ENCODE data around the gene NBPF15. TPM values are rescaled to one million over a fixed set of nuclear protein-coding genes. Genes with fewer than 3 reads are reported as not detected.
A peak's percentile ranks its signal among the peaks of the same experiment; 100 is the strongest.
"Not testable (repeated sequence)": the region's sequence is repeated elsewhere in the genome, so short reads cannot be mapped to it uniquely, and the experiment has no call there.

The NBPF15 gene, protein sequence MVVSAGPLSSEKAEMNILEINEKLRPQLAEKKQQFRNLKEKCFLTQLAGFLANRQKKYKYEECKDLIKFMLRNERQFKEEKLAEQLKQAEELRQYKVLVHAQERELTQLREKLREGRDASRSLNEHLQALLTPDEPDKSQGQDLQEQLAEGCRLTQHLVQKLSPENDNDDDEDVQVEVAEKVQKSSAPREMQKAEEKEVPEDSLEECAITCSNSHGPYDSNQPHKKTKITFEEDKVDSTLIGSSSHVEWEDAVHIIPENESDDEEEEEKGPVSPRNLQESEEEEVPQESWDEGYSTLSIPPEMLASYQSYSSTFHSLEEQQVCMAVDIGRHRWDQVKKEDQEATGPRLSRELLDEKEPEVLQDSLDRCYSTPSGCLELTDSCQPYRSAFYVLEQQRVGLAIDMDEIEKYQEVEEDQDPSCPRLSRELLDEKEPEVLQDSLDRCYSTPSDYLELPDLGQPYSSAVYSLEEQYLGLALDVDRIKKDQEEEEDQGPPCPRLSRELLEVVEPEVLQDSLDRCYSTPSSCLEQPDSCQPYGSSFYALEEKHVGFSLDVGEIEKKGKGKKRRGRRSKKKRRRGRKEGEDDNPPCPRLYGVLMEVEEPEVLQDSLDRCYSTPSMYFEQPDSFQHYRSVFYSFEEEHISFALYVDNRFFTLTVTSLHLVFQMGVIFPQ
- 10 to 100 TPM; 65.0 to 83.1 (median 75.4) TPM for polyA plus RNA-seq (ENCODE audit: insufficient read length in 4 of 4)

DNA sequence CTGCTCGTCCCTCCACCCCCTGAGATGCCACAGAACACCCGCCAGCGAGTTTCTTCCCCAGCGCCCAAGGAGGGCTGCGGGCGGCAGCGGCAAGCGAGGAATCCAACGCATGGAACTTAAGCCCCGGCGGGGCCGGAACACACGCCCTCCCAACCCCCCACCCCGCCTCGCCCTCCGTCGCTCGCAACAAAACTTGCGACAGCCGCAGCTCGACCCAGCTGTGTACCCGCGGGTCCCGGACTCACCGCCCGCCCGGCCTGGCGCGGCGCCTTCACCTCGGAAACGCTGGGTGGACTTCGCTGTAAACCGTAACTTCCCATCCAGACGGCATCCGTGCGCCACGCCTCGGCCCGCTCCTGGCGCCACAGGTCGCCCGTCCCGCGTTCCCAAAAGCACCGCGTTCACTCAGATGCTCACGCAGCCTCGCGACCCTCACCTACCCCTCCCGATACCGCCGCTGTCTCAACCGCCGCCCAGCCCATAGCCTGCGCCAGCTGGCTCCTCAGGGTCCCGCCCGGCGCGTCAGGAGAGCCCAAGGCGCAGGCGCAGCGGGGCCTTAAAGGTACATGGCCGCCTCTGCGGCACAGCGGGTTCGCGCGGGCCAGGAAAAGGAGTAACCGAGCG is at the start of gene NBPF15:
Gene NBPF15 (minus strand): TSS at position 534 of the 624 bp plus-strand sequence. CDS start 21,666 bp downstream, outside the sequence.
- DNase-seq (ENCODE audit: low read depth in 4 of 4, low spot score in 3 of 4) = peak in 3 of 4 donors; percentile 7 to 49 (median 44)

GRCh38 chr1:144496429-144496828 is 35.0 kb upstream of the NBPF15 start:
- not testable (repeated sequence) for DNase-seq (ENCODE audit: low read depth in 4 of 4, low spot score in 3 of 4)

DNA sequence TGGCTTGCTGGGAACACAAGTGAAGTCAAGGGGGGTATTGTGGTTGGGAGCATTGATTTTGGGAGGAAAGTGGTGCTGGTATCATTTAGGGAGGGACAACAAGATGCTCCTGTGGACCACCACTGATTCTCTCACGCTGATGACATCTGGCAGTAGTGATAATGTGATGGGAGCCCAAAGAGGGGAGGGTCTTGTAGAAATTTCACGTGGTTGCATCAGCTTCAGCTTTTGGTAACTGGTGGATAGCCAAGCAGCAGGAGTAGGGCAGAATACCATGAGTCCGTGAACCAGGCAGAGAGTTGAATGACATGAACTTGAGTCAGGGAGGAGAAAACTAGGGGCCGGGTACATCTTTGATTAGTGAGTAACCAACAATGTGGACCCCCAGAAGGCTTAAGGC is 32.7 kb upstream of the NBPF15 start:
- not testable (repeated sequence) for DNase-seq (ENCODE audit: low read depth in 4 of 4, low spot score in 3 of 4)

GRCh38 chr1:144490394-144490793 is 28.9 kb upstream of the NBPF15 start:
- DNase-seq (ENCODE audit: low read depth in 4 of 4, low spot score in 3 of 4) = not testable (repeated sequence)

GRCh38 chr1:144487002-144487401 is 25.5 kb upstream of the NBPF15 start:
- not testable (repeated sequence) for DNase-seq (ENCODE audit: low read depth in 4 of 4, low spot score in 3 of 4)

- not testable (repeated sequence) for DNase-seq (ENCODE audit: low read depth in 4 of 4, low spot score in 3 of 4)
These were observed 23.9 kb upstream of the NBPF15 start for GRCh38 chr1:144485048-144485993.

- not testable (repeated sequence) for DNase-seq (ENCODE audit: low read depth in 4 of 4, low spot score in 3 of 4)
These were observed 12.4 kb upstream of the NBPF15 start for GRCh38 chr1:144473897-144474296.

DNA sequence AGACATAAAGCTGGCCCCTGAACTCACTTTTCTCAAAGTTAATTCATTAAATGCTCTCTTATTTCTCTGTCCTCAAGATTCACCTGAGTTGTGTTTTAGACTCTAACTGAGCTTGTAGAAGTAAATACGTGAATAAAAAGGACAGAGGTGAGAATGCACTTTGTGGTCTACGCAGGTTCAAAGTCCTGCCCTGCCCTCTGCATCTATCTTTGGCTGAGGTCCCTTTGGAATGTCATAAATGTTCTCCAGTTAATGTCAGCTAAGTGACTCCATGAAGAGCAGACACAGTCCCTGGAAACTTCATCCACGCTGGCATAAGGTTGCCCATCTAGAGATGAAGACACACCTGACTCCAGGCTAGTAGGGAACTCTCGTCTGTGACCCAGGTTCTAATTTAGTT is 10.0 kb upstream of the NBPF15 start:
- DNase-seq (ENCODE audit: low read depth in 4 of 4, low spot score in 3 of 4) = not testable (repeated sequence)

DNA sequence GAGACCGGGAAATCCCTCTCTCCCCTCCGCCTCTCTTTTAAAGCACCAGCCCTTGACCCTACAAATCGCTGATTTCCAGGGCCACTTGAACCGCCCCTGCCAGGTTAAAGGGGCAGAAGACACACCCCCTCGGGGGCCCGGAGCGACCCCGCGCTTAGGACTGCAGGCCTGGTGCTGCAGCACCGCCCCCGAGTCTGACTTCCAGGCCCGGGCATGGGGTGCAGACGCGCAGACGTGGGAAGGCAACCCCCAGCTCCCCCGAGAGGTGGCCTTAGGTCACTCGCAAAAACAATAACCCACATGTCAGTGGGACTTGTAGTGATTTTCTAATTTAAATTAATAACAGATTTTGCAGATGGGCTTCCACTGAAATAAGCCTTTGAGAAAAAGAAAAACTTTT is 309 bp upstream of the NBPF15 start:
- DNase-seq (ENCODE audit: low read depth in 4 of 4, low spot score in 3 of 4) = not testable (repeated sequence)

DNA sequence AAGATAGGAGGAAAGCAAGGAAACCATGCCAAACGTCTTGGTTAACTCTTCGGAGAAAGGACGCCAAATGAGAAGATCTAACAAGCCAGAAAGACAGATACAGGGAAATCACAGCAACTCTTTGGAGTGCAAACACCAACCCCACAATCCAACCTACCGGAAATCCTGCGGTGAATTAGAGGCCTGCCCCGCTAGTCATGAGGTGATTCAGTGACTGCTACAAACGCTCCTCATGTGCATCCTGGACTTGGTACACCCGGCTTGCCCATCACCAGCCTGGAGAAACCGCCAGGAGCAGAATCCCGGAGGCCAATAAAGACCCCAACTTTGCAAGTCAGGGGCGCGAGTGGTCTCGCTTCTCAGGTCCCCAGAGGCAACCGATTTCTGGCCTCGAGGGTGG is 783 bp downstream of the NBPF15 start:
- not testable (repeated sequence) for DNase-seq (ENCODE audit: low read depth in 4 of 4, low spot score in 3 of 4)

DNA sequence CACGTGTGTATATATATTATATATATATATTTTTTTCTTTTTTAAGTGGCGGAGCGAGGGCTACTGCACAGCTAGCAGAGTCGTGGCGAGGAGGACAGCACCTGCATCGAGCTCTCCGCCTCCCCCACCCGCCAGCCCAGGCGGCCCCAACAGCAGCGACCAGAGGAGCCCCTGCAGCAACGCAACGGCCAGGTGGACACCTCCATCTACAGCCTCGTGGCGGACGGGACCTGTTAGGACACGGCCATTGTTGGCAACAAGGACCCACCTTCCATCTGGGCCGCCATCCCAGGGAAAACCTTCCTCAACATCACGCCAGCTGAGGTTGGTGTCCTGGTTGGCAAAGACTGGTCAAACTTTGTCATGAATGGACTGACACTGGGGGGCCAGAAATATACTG is 19.1 kb downstream of the NBPF15 start:
- not testable (repeated sequence) for DNase-seq (ENCODE audit: low read depth in 4 of 4, low spot score in 3 of 4)

DNA sequence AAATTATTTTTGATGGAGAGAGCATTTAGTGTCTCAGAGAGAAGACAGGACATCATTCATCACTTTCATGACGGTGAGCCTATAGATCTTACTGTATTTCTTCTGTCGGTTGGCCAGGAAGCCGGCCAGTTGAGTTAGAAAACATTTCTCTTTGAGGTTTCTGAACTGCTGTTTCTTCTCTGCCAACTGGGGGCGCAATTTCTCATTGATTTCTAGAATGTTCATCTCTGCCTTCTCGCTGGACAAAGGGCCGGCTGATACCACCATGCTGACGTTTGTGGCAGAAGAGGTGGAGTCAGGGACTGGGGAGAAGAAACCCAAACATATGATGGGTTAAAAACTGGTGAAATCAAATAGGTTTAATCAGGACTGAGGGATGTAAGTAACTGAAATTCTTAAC is 21.7 kb downstream of the NBPF15 start:
- not testable (repeated sequence) for DNase-seq (ENCODE audit: low read depth in 4 of 4, low spot score in 3 of 4)

GRCh38 chr1:144418891-144419694 is 42.4 kb downstream of the NBPF15 start:
- peak; percentile 3 to 19 (median 8) for DNase-seq (ENCODE audit: low read depth in 4 of 4, low spot score in 3 of 4)

GRCh38 chr1:144413404-144414118 is 47.9 kb downstream of the NBPF15 start:
- DNase-seq (ENCODE audit: low read depth in 4 of 4, low spot score in 3 of 4) = not testable (repeated sequence)

- DNase-seq (ENCODE audit: low read depth in 4 of 4, low spot score in 3 of 4) = peak; percentile 63 to 90 (median 84)
These were observed 48.7 kb downstream of the NBPF15 start for GRCh38 chr1:144412491-144413403.

GRCh38 chr1:144412068-144412471 is 49.4 kb downstream of the NBPF15 start:
- peak; percentile 34 to 54 (median 42) for DNase-seq (ENCODE audit: low read depth in 4 of 4, low spot score in 3 of 4)

DNA sequence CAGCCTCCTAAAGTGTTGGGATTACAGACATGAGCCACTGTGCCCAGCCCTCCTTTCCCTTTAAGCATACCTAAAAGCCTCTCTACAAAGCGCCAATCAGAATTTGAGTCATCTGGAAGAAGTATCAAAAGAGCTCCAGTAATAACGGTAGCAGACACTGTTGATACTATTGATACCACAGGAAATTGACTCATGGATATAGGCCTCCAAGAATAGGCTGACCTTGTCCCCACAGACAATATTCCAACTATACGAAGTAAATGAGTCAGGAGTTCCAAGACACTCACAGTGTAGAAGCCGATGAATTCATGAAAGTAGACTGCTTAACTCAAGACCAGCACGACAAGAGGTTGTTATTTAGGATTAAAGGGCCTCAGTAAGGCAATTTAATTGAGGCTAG is 58.7 kb downstream of the NBPF15 start:
- not testable (repeated sequence) for DNase-seq (ENCODE audit: low read depth in 4 of 4, low spot score in 3 of 4)

All from right renal pelvis (tissue), 4 donors.